Caco-2 (cell line): ENCODE results near the gene ACSS1. TPM values are rescaled to one million over a fixed set of nuclear protein-coding genes. Genes with fewer than 3 reads are reported as not detected.

Source experiments
- BruUV-seq: library from RNA; stranded (reverse); fragments of 400-500 nt; replicated peaks from 2 replicates; lab custom pipeline; 2021; lab: Mats Ljungman, UMichigan
- CTCF ChIA-PET: fragments of 300-600 bp; sonication (Branson Sonifier 250); formaldehyde crosslinking; loops from one replicate; lab custom pipeline; 2022; ENCODE audit warnings: antibody characterized with exemption; lab: Charles Lee
- POLR2A ChIA-PET: fragments of 300-600 bp; sonication (Branson Sonifier 250); formaldehyde crosslinking; loops from one replicate; lab custom pipeline; 2022; ENCODE audit warnings: antibody characterized with exemption; lab: Charles Lee
- DNase-seq, 2 experiments: peaks; one replicate each; pipeline versions ENCODE4 v3.0.0 to v3.0.0-alpha.2; 2020 to 2022
- H3K27me3 ChIP-seq: replicated peaks from 2 replicates; pipeline ENCODE4 v1.6.0; 2011; ENCODE audit warnings: low read length; ENCODE audit not compliant: control insufficient read depth, insufficient read depth
- H3K36me3 ChIP-seq: 2 replicates; pipeline ENCODE4 v1.5.1; 2011; ENCODE audit warnings: low read length; ENCODE audit not compliant: control insufficient read depth, insufficient read depth
- H3K4me1 ChIP-seq: fragments of 250-450 bp; sonication (Bioruptor Pico); 2 replicates; pipeline ENCODE4 v1.5.1; 2020; ENCODE audit warnings: mild to moderate bottlenecking
- H3K4me3 ChIP-seq: 2 replicates; pipeline ENCODE4 v1.5.1; 2011; ENCODE audit warnings: low read depth, mild to moderate bottlenecking, control low read depth, low read length
- H3K9me3 ChIP-seq: fragments of 250-450 bp; sonication (Bioruptor Pico); 2 replicates; pipeline ENCODE4 v1.5.1; 2020; ENCODE audit warnings: mild to moderate bottlenecking, moderate library complexity
- H3K27ac Mint-ChIP-seq: one replicate; pipeline ENCODE4 v1.8.0; 2022; ENCODE audit warnings: mixed read lengths; ENCODE audit not compliant: unreplicated experiment
- H3K27me3 Mint-ChIP-seq: one replicate; pipeline ENCODE4 v1.8.0; 2022; ENCODE audit warnings: mixed read lengths; ENCODE audit not compliant: insufficient read depth, unreplicated experiment
- H3K36me3 Mint-ChIP-seq: one replicate; pipeline ENCODE4 v1.8.0; 2022; ENCODE audit warnings: mild to moderate bottlenecking, mixed read lengths; ENCODE audit not compliant: insufficient read depth, unreplicated experiment
- H3K4me1 Mint-ChIP-seq: one replicate; pipeline ENCODE4 v1.8.0; 2022; ENCODE audit warnings: low read depth, mixed read lengths; ENCODE audit not compliant: unreplicated experiment
- H3K4me3 Mint-ChIP-seq: one replicate; pipeline ENCODE4 v1.8.0; 2022; ENCODE audit warnings: mild to moderate bottlenecking, moderate library complexity, mixed read lengths; ENCODE audit not compliant: unreplicated experiment
- H3K9me3 Mint-ChIP-seq: one replicate; pipeline ENCODE4 v1.8.0; 2022; ENCODE audit warnings: mixed read lengths; ENCODE audit not compliant: unreplicated experiment
- CTCF ChIP-seq, 2 experiments: fragments of 200-600 bp in 1 of 2; IDR thresholded peaks; 1 replicate in 1 of 2; 2 replicates in 1 of 2; pipeline versions ENCODE4 v1.5.1 to v1.8.0; 2011 to 2022; ENCODE audit warnings: antibody characterized with exemption in 1 of 2, control low read depth in 1 of 2, inconsistent platforms in 1 of 2, low read depth in 1 of 2, low read length in 1 of 2, mild to moderate bottlenecking in 1 of 2, moderate library complexity in 1 of 2; ENCODE audit not compliant: insufficient read depth in 1 of 2, severe bottlenecking in 1 of 2, unreplicated experiment in 1 of 2
- intact Hi-C: fragments of 100-400 bp; cut with micrococcal nuclease; formaldehyde crosslinking; loops from one replicate; pipeline ENCODE4 v1.10.0; 2022; ENCODE audit not compliant: unreplicated experiment
- total RNA-seq: library from RNA; stranded (reverse); gene quantifications from 2 replicates; pipeline ENCODE4 v1.2.3, GENCODE V29; 2022

ACSS1 gene
- total RNA-seq, 1 experiment from 2014 or later: 113 TPM

- Mint-ChIP-seq H3K27me3 (no peaks in the 10 kb centered on the region), H3K4me3 (no peak overlapping the region), H3K4me1 (no peaks in the 10 kb centered on the region), H3K27ac (no peak overlapping the region), H3K36me3 (no peaks in the 10 kb centered on the region), H3K9me3 (no peaks in the 10 kb centered on the region)
- no peak for TF ChIP-seq CTCF (IDR thresholded peaks at IDR 0.05; ENCODE audit: insufficient read depth in 1 of 2, low read depth in 1 of 2, low read length in 1 of 2, severe bottlenecking in 1 of 2, unreplicated experiment in 1 of 2)
- intact Hi-C loops: no loop called here
- POLR2A ChIA-PET: no interaction called here
- Histone ChIP-seq H3K4me1 (no peaks in the 10 kb centered on the region), H3K9me3 (peaks cover 3% of the 10 kb centered on the region; the same call in 1 of the 2 replicates), H3K27me3 (no peaks in the 10 kb centered on the region), H3K4me3 (no peak overlapping the region), H3K36me3 (no peaks in the 10 kb centered on the region)
- CTCF ChIA-PET: no interaction called here
- no TSS peak for BruUV-seq
- no peak for DNase-seq
Measured at GRCh38 chr20:25078662-25079061, 20.7 kb upstream of the ACSS1 start.

- Mint-ChIP-seq H3K4me3 (no peak overlapping the region), H3K27me3 (no peaks in the 10 kb centered on the region), H3K27ac (no peak overlapping the region), H3K4me1 (no peaks in the 10 kb centered on the region), H3K36me3 (no peaks in the 10 kb centered on the region), H3K9me3 (no peaks in the 10 kb centered on the region)
- no peaks in the 10 kb centered on the region for H3K4me1 ChIP-seq
- intact Hi-C loops: no loop called here
- H3K4me3 ChIP-seq: no peak overlapping the region
- H3K9me3 ChIP-seq: 0 out of 2 replicates have a peak, but pooled peaks cover 2% of the 10 kb centered on the region
- no peaks in the 10 kb centered on the region for H3K27me3 ChIP-seq
- H3K36me3 ChIP-seq: no peaks in the 10 kb centered on the region
- no TSS peak for BruUV-seq
- no peak for TF ChIP-seq CTCF (IDR thresholded peaks at IDR 0.05; ENCODE audit: insufficient read depth in 1 of 2, low read depth in 1 of 2, low read length in 1 of 2, severe bottlenecking in 1 of 2, unreplicated experiment in 1 of 2)
- ChIA-PET CTCF (no interaction called here), POLR2A (no interaction called here)
- DNase-seq: no peak
Measured at GRCh38 chr20:25077610-25078169, 19.8 kb upstream of the ACSS1 start.

GRCh38 chr20:25076731-25077609, 19.0 kb upstream of the ACSS1 start:
- TF ChIP-seq CTCF (IDR thresholded peaks at IDR 0.05; ENCODE audit: insufficient read depth in 1 of 2, low read depth in 1 of 2, low read length in 1 of 2, severe bottlenecking in 1 of 2, unreplicated experiment in 1 of 2): peak; percentile 31 to 51
- H3K36me3 ChIP-seq: no peaks in the 10 kb centered on the region
- H3K36me3 Mint-ChIP-seq: no peaks in the 10 kb centered on the region
- intact Hi-C loops: no loop called here
- H3K27ac Mint-ChIP-seq: no peak overlapping the region
- peak in 1 of 2 experiments; percentile 42 for DNase-seq
- peaks cover 2% of the 10 kb centered on the region for H3K27me3 Mint-ChIP-seq
- CTCF ChIA-PET: no interaction called here
- BruUV-seq: no TSS peak
- peaks cover 6% of the 10 kb centered on the region for H3K4me1 Mint-ChIP-seq
- H3K4me1 ChIP-seq: 0 out of 2 replicates have a peak, but pooled peaks cover 3% of the 10 kb centered on the region
- no peak overlapping the region for H3K4me3 Mint-ChIP-seq
- no peaks in the 10 kb centered on the region for H3K9me3 Mint-ChIP-seq
- no peak overlapping the region for H3K4me3 ChIP-seq
- H3K9me3 ChIP-seq: 0 out of 2 replicates have a peak, but pooled peaks cover 2% of the 10 kb centered on the region
- POLR2A ChIA-PET: no interaction called here
- no peaks in the 10 kb centered on the region for H3K27me3 ChIP-seq
